Activated B cell treated with CpG ODN at 0.5 μM for 24 hours (primary cell): ENCODE data around the gene NCDN. TPM values are rescaled to one million over a fixed set of nuclear protein-coding genes. Genes with fewer than 3 reads are reported as not detected.
A peak's percentile ranks its signal among the peaks of the same experiment; 100 is the strongest.

Experiments
- ATAC-seq: fragments of 200-7000 bp; cut with Tn5 transposase; one replicate; pipeline ENCODE4 v1.10.0; 2021; ENCODE audit warnings: low read depth, mild to moderate bottlenecking, moderate library complexity
- CTCF ChIA-PET: fragments of 350-600 bp; sonication (Branson Sonifier 250); formaldehyde crosslinking; loops from one replicate; lab custom pipeline; 2021; ENCODE audit warnings: antibody characterized with exemption; lab: Charles Lee
- POLR2A ChIA-PET: fragments of 350-600 bp; sonication (Branson Sonifier 250); formaldehyde crosslinking; loops from one replicate; lab custom pipeline; 2021; ENCODE audit warnings: antibody characterized with exemption; lab: Charles Lee
- DNase-seq: peaks from one replicate; pipeline ENCODE4 v3.0.0; 2022
- H3K27ac Mint-ChIP-seq: one replicate; pipeline ENCODE4 v1.8.0; 2020; ENCODE audit warnings: mixed read lengths
- H3K27me3 Mint-ChIP-seq: one replicate; pipeline ENCODE4 v1.8.0; 2021; ENCODE audit warnings: mixed read lengths
- H3K36me3 Mint-ChIP-seq: one replicate; pipeline ENCODE4 v1.8.0; 2021; ENCODE audit warnings: low read depth, mixed read lengths
- H3K4me1 Mint-ChIP-seq: one replicate; pipeline ENCODE4 v1.8.0; 2021; ENCODE audit warnings: mixed read lengths
- H3K4me3 Mint-ChIP-seq: one replicate; pipeline ENCODE4 v1.8.0; 2020; ENCODE audit warnings: mild to moderate bottlenecking, mixed read lengths
- H3K9me3 Mint-ChIP-seq: one replicate; pipeline ENCODE4 v1.8.0; 2020; ENCODE audit warnings: mixed read lengths
- intact Hi-C: fragments of 100-400 bp; cut with micrococcal nuclease; formaldehyde crosslinking; loops from one replicate; pipeline ENCODE4 v1.15.1; 2024
- total RNA-seq: library from RNA; stranded (reverse); gene quantifications from 2 replicates; pipeline ENCODE4 v1.2.3, GENCODE V29; 2022
- TF ChIP-seq, protein P1 (sequence below): fragments of 200-600 bp; IDR thresholded peaks from one replicate; pipeline ENCODE4 v1.8.0; 2022; ENCODE audit warnings: antibody characterized with exemption, mild to moderate bottlenecking

Gene NCDN
- total RNA-seq, 1 donor from 2014 or later = 18.4 TPM

DNA sequence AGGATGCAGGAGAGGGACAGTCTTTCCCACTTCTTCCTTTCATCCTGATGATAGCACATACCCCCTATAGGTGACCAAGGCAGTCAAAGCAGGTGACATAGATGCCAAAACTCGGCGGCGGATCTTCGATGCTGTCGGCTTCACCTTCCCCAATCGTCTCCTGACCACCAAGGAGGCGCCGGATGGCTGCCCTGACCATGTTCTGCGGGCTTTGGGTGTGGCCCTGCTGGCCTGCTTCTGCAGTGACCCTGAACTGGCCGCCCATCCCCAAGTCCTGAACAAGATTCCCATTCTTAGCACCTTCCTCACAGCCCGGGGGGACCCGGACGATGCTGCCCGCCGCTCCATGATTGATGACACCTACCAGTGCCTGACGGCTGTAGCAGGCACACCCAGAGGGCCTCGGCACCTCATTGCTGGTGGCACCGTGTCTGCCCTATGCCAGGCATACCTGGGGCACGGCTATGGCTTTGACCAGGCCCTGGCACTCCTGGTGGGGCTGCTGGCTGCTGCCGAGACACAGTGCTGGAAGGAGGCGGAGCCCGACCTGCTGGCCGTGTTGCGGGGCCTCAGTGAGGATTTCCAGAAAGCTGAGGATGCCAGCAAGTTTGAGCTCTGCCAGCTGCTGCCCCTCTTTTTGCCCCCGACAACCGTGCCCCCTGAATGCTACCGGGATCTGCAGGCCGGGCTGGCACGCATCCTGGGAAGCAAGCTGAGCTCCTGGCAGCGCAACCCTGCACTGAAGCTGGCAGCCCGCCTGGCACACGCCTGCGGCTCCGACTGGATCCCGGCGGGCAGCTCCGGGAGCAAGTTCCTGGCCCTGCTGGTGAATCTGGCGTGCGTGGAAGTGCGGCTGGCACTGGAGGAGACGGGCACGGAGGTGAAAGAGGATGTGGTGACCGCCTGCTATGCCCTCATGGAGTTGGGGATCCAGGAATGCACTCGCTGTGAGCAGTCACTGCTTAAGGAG, 2.9 kb downstream of the NCDN start:
- TF ChIP-seq, protein P1, sequence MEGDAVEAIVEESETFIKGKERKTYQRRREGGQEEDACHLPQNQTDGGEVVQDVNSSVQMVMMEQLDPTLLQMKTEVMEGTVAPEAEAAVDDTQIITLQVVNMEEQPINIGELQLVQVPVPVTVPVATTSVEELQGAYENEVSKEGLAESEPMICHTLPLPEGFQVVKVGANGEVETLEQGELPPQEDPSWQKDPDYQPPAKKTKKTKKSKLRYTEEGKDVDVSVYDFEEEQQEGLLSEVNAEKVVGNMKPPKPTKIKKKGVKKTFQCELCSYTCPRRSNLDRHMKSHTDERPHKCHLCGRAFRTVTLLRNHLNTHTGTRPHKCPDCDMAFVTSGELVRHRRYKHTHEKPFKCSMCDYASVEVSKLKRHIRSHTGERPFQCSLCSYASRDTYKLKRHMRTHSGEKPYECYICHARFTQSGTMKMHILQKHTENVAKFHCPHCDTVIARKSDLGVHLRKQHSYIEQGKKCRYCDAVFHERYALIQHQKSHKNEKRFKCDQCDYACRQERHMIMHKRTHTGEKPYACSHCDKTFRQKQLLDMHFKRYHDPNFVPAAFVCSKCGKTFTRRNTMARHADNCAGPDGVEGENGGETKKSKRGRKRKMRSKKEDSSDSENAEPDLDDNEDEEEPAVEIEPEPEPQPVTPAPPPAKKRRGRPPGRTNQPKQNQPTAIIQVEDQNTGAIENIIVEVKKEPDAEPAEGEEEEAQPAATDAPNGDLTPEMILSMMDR = no peak
- intact Hi-C loops = loop anchor here (10.0 kb wide), 1 partner anchor 706 kb away; the partner anchor contains the start of gene SMIM12
- Mint-ChIP-seq H3K9me3 (no peaks in the 10 kb centered on the region), H3K36me3 (peaks cover 18% of the 10 kb centered on the region), H3K27me3 (no peaks in the 10 kb centered on the region), H3K27ac (no peak overlapping the region), H3K4me3 (no peak overlapping the region), H3K4me1 (peaks cover 24% of the 10 kb centered on the region)
- ChIA-PET POLR2A (no interaction called here), CTCF (interaction anchor here (4.4 kb wide), 1 partner anchor 109 kb away, joined by 20 read pairs; no protein-coding TSS in a partner anchor)
- DNase-seq (no peak), ATAC-seq (no peak)

DNA sequence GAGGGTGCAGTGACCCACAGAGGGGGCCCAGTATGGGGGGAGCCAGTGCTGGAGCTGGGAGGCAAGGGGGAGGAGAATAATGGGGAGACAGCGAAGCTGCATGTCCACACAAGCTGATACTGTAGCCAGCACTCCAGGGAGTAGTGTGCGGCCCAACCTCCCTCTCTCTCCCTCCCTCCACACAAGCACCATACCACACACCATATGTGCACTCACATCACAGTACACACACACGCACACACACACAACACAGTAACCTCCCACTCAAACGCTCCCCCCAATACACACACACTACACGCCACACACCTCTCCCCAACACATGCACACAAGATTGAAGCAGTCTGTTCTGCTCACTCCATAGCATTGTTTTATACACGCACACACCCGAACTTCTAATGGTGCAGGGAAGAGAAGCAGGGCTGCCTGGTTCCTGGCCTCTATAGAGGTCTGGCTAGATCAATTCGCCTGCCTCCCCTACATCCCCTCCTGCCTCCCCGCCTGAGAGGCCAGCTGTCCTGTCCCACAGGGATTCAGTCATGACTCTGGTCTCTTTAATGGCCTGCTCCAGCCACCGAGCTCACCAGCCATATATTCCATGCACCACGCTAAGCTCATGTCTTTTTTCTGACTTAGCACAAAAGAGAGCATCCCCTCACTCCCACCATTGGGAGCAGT, 3.8 kb downstream of the NCDN start:
- ChIA-PET POLR2A (no interaction called here), CTCF (interaction anchor here (1.9 to 4.4 kb wide), 2 partner anchors 110 to 154 kb away, joined by 12 to 20 read pairs; no protein-coding TSS in a partner anchor)
- H3K4me3 Mint-ChIP-seq = no peak overlapping the region
- no peak overlapping the region for H3K27ac Mint-ChIP-seq
- intact Hi-C loops = loop anchor here (10.0 kb wide), 1 partner anchor 707 kb away; the partner anchor contains the start of gene SMIM12
- H3K4me1 Mint-ChIP-seq = peaks cover 15% of the 10 kb centered on the region
- ATAC-seq = no peak
- peaks cover 18% of the 10 kb centered on the region for H3K36me3 Mint-ChIP-seq
- TF ChIP-seq, protein P1 = no peak
- H3K27me3 Mint-ChIP-seq = no peaks in the 10 kb centered on the region
- no peak for DNase-seq
- H3K9me3 Mint-ChIP-seq = no peaks in the 10 kb centered on the region

DNA sequence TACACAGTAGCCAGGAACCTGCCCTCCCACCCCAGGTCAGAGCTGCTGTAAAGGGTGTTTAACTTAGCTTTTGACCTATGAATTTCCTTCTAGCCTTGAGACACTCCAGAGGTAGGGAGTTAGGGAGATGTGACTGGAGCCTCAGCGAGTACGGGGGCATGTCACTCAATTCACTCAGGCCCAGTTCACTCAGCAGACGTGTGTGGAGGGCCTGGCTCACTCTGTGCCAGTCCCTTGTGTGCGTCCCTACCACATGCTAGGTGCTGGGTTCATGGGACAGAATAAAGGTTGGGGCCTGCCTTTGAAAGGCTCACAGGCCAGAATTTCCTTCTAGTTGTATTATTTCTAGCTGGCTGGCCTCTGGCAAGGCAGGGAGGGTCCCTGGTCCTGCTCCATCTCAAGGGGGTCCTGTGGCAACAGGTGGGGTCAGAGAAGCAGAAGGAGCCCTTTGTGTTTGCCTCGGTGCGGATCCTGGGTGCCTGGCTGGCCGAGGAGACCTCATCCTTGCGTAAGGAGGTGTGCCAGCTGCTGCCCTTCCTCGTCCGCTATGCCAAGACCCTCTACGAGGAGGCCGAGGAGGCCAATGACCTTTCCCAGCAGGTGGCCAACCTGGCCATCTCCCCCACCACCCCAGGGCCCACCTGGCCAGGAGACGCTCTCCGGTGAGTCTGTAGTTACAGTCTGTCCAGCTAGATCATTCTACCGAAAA, 4.5 kb downstream of the NCDN start:
- intact Hi-C loops = loop anchor here (10.0 kb wide), 1 partner anchor 707 kb away; the partner anchor contains the start of gene SMIM12
- TF ChIP-seq, protein P1 = no peak
- CTCF ChIA-PET = interaction anchor here (1.1 to 4.4 kb wide), 3 partner anchors 107 to 153 kb away, joined by 3 to 20 read pairs (median 12); no protein-coding TSS in a partner anchor
- DNase-seq (no peak), ATAC-seq (no peak)
- no peak overlapping the region for H3K4me3 Mint-ChIP-seq
- no peaks in the 10 kb centered on the region for H3K9me3 Mint-ChIP-seq
- peaks cover 22% of the 10 kb centered on the region for H3K36me3 Mint-ChIP-seq
- POLR2A ChIA-PET = no interaction called here
- peak overlapping the region; percentile 26 for H3K27ac Mint-ChIP-seq
- H3K27me3 Mint-ChIP-seq = no peaks in the 10 kb centered on the region
- peaks cover 11% of the 10 kb centered on the region for H3K4me1 Mint-ChIP-seq

DNA sequence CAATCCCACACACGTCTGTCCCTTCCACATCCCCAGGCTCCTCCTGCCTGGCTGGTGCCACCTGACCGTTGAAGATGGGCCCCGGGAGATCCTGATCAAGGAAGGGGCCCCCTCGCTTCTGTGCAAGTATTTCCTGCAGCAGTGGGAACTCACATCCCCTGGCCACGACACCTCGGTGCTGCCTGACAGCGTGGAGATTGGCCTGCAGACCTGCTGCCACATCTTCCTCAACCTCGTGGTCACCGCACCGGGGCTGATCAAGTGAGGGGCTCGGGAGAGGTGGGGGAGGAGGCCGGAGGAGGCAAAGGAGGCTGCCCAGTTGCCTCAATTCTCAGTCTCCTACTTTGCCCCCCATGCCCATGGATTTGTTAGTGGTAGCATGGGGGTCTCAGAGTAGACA, 5.6 kb downstream of the NCDN start:
- no peaks in the 10 kb centered on the region for H3K9me3 Mint-ChIP-seq
- H3K4me1 Mint-ChIP-seq = peaks cover 9% of the 10 kb centered on the region
- H3K27ac Mint-ChIP-seq = no peak overlapping the region
- TF ChIP-seq, protein P1 = no peak
- H3K4me3 Mint-ChIP-seq = no peak overlapping the region
- ChIA-PET CTCF (interaction anchor here (1.9 kb wide), 1 partner anchor 152 kb away, joined by 12 read pairs; no protein-coding TSS in a partner anchor), POLR2A (no interaction called here)
- intact Hi-C loops = loop anchor here (10.0 kb wide), 1 partner anchor 708 kb away; the partner anchor contains the start of gene SMIM12
- ATAC-seq (no peak), DNase-seq (no peak)
- H3K36me3 Mint-ChIP-seq = peaks cover 20% of the 10 kb centered on the region
- no peaks in the 10 kb centered on the region for H3K27me3 Mint-ChIP-seq
